NCI-H82 treated with DMSO at 0.1 percent for 48 hours (cell line): ENCODE data around the gene KIF27.
"Not testable (repeated sequence)": the region's sequence is repeated elsewhere in the genome, so short reads cannot be mapped to it uniquely, and the experiment has no call there.

Experiments
- DNase-seq: peaks from one replicate; lab custom pipeline; 2025; ENCODE audit not compliant: unreplicated experiment; lab: John Stamatoyannopoulos, UW

Gene KIF27

GRCh38 chr9:83932011-83932410 lies 10.8 kb upstream of the KIF27 start:
- no peak for DNase-seq

- DNase-seq: no peak
Measured at GRCh38 chr9:83930881-83931280, 9.6 kb upstream of the KIF27 start.

GRCh38 chr9:83927591-83927990 lies 6.4 kb upstream of the KIF27 start:
- no peak for DNase-seq

GRCh38 chr9:83920469-83920926 lies 734 bp downstream of the KIF27 start:
- peak; percentile 12 for DNase-seq

GRCh38 chr9:83919111-83919510 lies 2.1 kb downstream of the KIF27 start:
- no peak for DNase-seq

- not testable (repeated sequence) for DNase-seq
Measured at GRCh38 chr9:83912194-83912593, 9.0 kb downstream of the KIF27 start.

GRCh38 chr9:83906144-83906543 lies 15.1 kb downstream of the KIF27 start:
- no peak for DNase-seq

- not testable (repeated sequence) for DNase-seq
Measured at GRCh38 chr9:83900615-83901014, 20.6 kb downstream of the KIF27 start.

- DNase-seq: not testable (repeated sequence)
Measured at GRCh38 chr9:83894301-83894700, 26.9 kb downstream of the KIF27 start.

- DNase-seq: not testable (repeated sequence)
Measured at GRCh38 chr9:83886498-83886897, 34.7 kb downstream of the KIF27 start.

GRCh38 chr9:83885559-83886240 lies 35.5 kb downstream of the KIF27 start:
- not testable (repeated sequence) for DNase-seq

GRCh38 chr9:83881687-83882408 lies 39.4 kb downstream of the KIF27 start:
- DNase-seq: not testable (repeated sequence)

GRCh38 chr9:83875559-83875958 lies 45.7 kb downstream of the KIF27 start:
- not testable (repeated sequence) for DNase-seq

- DNase-seq: not testable (repeated sequence)
Measured at GRCh38 chr9:83849895-83850294, 71.3 kb downstream of the KIF27 start.

GRCh38 chr9:83837070-83837643 lies 84.1 kb downstream of the KIF27 start:
- not testable (repeated sequence) for DNase-seq

- DNase-seq: not testable (repeated sequence)
Measured at GRCh38 chr9:83830426-83831071, 90.7 kb downstream of the KIF27 start.

- not testable (repeated sequence) for DNase-seq
Measured at GRCh38 chr9:83824986-83825623, 96.1 kb downstream of the KIF27 start.

GRCh38 chr9:83817356-83818278 lies 103.6 kb downstream of the KIF27 start, which contains the start of gene GKAP1:
Gene GKAP1 (minus strand): TSS chr9:83817769. CDS start chr9:83806517, 11,252 bp downstream.
- DNase-seq: peak; percentile 49

GRCh38 chr9:83817011-83817355 lies 104.2 kb downstream of the KIF27 start:
- DNase-seq: not testable (repeated sequence)

- not testable (repeated sequence) for DNase-seq
Measured at GRCh38 chr9:83815120-83815519, 106.1 kb downstream of the KIF27 start.
